Mesenchymal stem cell (in vitro differentiated cells and primary cell): ENCODE data around the gene RNF34.

Experiments
- DNase-seq: peaks from one replicate; pipeline ENCODE4 v3.0.0-alpha.2; 2013
- H2AFZ ChIP-seq: one replicate; pipeline ENCODE4 v1.6.1; 2013; ENCODE audit warnings: low read depth, mild to moderate bottlenecking, control low read depth, inconsistent platforms, low read length, moderate library complexity
- H2AK5ac ChIP-seq: 2 replicates; pipeline ENCODE4 v1.6.1; 2013; ENCODE audit warnings: low read length, moderate library complexity, mild to moderate bottlenecking, inconsistent platforms; ENCODE audit not compliant: severe bottlenecking
- H2BK120ac ChIP-seq: one replicate; pipeline ENCODE4 v1.6.1; 2013; ENCODE audit warnings: low read depth, mild to moderate bottlenecking, inconsistent platforms, low read length, moderate library complexity
- H2BK12ac ChIP-seq, 2 experiments: one replicate each; pipeline ENCODE4 v1.6.1; 2013; ENCODE audit warnings: inconsistent platforms in 2 of 2, low read length in 2 of 2, mild to moderate bottlenecking in 2 of 2, moderate library complexity in 2 of 2, control low read depth in 1 of 2
- H2BK15ac ChIP-seq: one replicate; pipeline ENCODE4 v1.6.1; 2013; ENCODE audit warnings: mild to moderate bottlenecking, low read depth, inconsistent platforms; ENCODE audit not compliant: poor library complexity, severe bottlenecking
- H2BK5ac ChIP-seq: 2 replicates; pipeline ENCODE4 v1.6.1; 2013; ENCODE audit warnings: low read depth, mild to moderate bottlenecking, low read length, control low read depth, inconsistent platforms; ENCODE audit not compliant: poor library complexity, severe bottlenecking
- H3K14ac ChIP-seq, 2 experiments: one replicate each; pipeline ENCODE4 v1.6.1; 2013; ENCODE audit warnings: inconsistent platforms in 2 of 2, low read length in 2 of 2, control low read depth in 1 of 2, mild to moderate bottlenecking in 1 of 2, moderate library complexity in 1 of 2
- H3K18ac ChIP-seq, 2 experiments: one replicate each; pipeline ENCODE4 v1.6.1; 2013; ENCODE audit warnings: inconsistent platforms in 2 of 2, low read length in 2 of 2, control low read depth in 1 of 2, low read depth in 1 of 2, mild to moderate bottlenecking in 1 of 2
- H3K23ac ChIP-seq, 2 experiments: one replicate each; pipeline ENCODE4 v1.6.1; 2013; ENCODE audit warnings: inconsistent platforms in 2 of 2, low read length in 2 of 2, mild to moderate bottlenecking in 2 of 2, moderate library complexity in 2 of 2, control low read depth in 1 of 2
- H3K27ac ChIP-seq: 2 replicates; pipeline ENCODE4 v1.5.1; 2013; ENCODE audit warnings: mild to moderate bottlenecking, moderate library complexity, low read length, control low read depth, inconsistent platforms; ENCODE audit not compliant: poor library complexity, severe bottlenecking
- H3K27me3 ChIP-seq, 2 experiments: 2 replicates each; pipeline versions ENCODE4 v1.6.1 to v1.7.0; 2013; ENCODE audit warnings: low read length in 2 of 2, mild to moderate bottlenecking in 2 of 2, moderate library complexity in 2 of 2, control low read depth in 1 of 2, inconsistent platforms in 1 of 2; ENCODE audit not compliant: control insufficient read depth in 1 of 2, insufficient read depth in 1 of 2
- H3K36me3 ChIP-seq, 2 experiments: 2 replicates each; pipeline versions ENCODE4 v1.6.1 to v1.7.0; 2013; ENCODE audit warnings: low read length in 2 of 2, control low read depth in 1 of 2, inconsistent platforms in 1 of 2, low read depth in 1 of 2, mild to moderate bottlenecking in 1 of 2; ENCODE audit not compliant: insufficient read depth in 2 of 2, control insufficient read depth in 1 of 2
- H3K4ac ChIP-seq, 2 experiments: one replicate each; pipeline ENCODE4 v1.6.1; 2013; ENCODE audit warnings: inconsistent platforms in 2 of 2, low read length in 2 of 2, mild to moderate bottlenecking in 2 of 2, moderate library complexity in 2 of 2, control low read depth in 1 of 2, low read depth in 1 of 2
- H3K4me1 ChIP-seq: 2 replicates; pipeline ENCODE4 v1.6.1; 2013; ENCODE audit warnings: low read depth, low read length, control low read depth; ENCODE audit not compliant: control insufficient read depth, insufficient read depth
- H3K4me2 ChIP-seq: 2 replicates; pipeline ENCODE4 v1.6.1; 2013; ENCODE audit warnings: low read length, mild to moderate bottlenecking, inconsistent platforms; ENCODE audit not compliant: poor library complexity, severe bottlenecking
- H3K4me3 ChIP-seq, 2 experiments: 2 replicates each; pipeline versions ENCODE4 v1.5.1 to v1.7.0; 2013; ENCODE audit warnings: low read length in 2 of 2, mild to moderate bottlenecking in 2 of 2, control low read depth in 1 of 2, low read depth in 1 of 2; ENCODE audit not compliant: insufficient read depth in 1 of 2
- H3K79me1 ChIP-seq: replicated peaks from 2 replicates; pipeline ENCODE4 v1.6.1; 2013; ENCODE audit warnings: mild to moderate bottlenecking, control low read depth, low read length, inconsistent platforms; ENCODE audit not compliant: poor library complexity, severe bottlenecking
- H3K9ac ChIP-seq: 2 replicates; pipeline ENCODE4 v1.7.0; 2013; ENCODE audit warnings: mild to moderate bottlenecking, low read length, moderate library complexity
- H3K9me3 ChIP-seq: 2 replicates; pipeline ENCODE4 v1.7.0; 2013; ENCODE audit warnings: mild to moderate bottlenecking, low read length; ENCODE audit not compliant: control insufficient read depth
- H4K8ac ChIP-seq: one replicate; pipeline ENCODE4 v1.6.1; 2013; ENCODE audit warnings: inconsistent platforms, mild to moderate bottlenecking, low read length, moderate library complexity
- H4K91ac ChIP-seq: one replicate; pipeline ENCODE4 v1.6.1; 2013; ENCODE audit warnings: mild to moderate bottlenecking, low read length, inconsistent platforms
- WGBS: methylation state at CpG from one replicate; pipeline ENCODE4 v1.1.7; 2013; ENCODE audit warnings: mixed read lengths; 5-methylcytosine and 5-hydroxymethylcytosine counted together

Gene RNF34

GRCh38 chr12:121388421-121388981 is 11.4 kb upstream of the RNF34 start:
- DNase-seq, result peak; percentile 85
- WGBS, result 38% methylated on average over 5 of the region's 5 CpGs
- Histone ChIP-seq H4K8ac (peak overlapping the region; percentile 73), H2BK120ac (peak overlapping the region; percentile 21), H2BK5ac (no peak overlapping the region), H2AK5ac (no peak overlapping the region), H3K14ac (peak overlapping the region in 1 of 2 experiments; percentile 61), H3K79me1 (no peaks in the 10 kb centered on the region), H3K9me3 (no peaks in the 10 kb centered on the region), H3K4ac (no peak overlapping the region), H3K4me1 (peaks cover 4% of the 10 kb centered on the region), H3K4me2 (no peak overlapping the region), H2BK15ac (no peak overlapping the region), H3K27ac (no peak overlapping the region), H3K23ac (no peak overlapping the region), H3K18ac (peak overlapping the region in 1 of 2 experiments; percentile 10), H3K36me3 (no peaks in the 10 kb centered on the region), H3K27me3 (no peaks in the 10 kb centered on the region), H2AFZ (peak overlapping the region; percentile 66), H3K9ac (no peak overlapping the region), H3K4me3 (no peak overlapping the region), H4K91ac (peak overlapping the region; percentile 54), H2BK12ac (peak overlapping the region; percentile 0 to 59)

GRCh38 chr12:121390856-121391255 is 9.1 kb upstream of the RNF34 start:
- Histone ChIP-seq H3K27ac (no peak overlapping the region), H2AK5ac (no peak overlapping the region), H4K8ac (no peak overlapping the region), H2BK15ac (no peak overlapping the region), H2BK5ac (no peak overlapping the region), H4K91ac (no peak overlapping the region), H3K36me3 (no peaks in the 10 kb centered on the region), H3K4me1 (peaks cover 4% of the 10 kb centered on the region), H3K9me3 (no peaks in the 10 kb centered on the region), H3K9ac (no peak overlapping the region), H2BK120ac (no peak overlapping the region), H3K4me2 (no peak overlapping the region), H3K27me3 (no peaks in the 10 kb centered on the region), H3K14ac (no peak overlapping the region), H3K18ac (no peak overlapping the region), H3K4ac (no peak overlapping the region), H2AFZ (no peak overlapping the region), H3K23ac (no peak overlapping the region), H3K79me1 (no peaks in the 10 kb centered on the region), H2BK12ac (no peak overlapping the region), H3K4me3 (no peak overlapping the region)
- WGBS, result 100% methylated on average over 2 of the region's 2 CpGs
- no peak for DNase-seq

DNA sequence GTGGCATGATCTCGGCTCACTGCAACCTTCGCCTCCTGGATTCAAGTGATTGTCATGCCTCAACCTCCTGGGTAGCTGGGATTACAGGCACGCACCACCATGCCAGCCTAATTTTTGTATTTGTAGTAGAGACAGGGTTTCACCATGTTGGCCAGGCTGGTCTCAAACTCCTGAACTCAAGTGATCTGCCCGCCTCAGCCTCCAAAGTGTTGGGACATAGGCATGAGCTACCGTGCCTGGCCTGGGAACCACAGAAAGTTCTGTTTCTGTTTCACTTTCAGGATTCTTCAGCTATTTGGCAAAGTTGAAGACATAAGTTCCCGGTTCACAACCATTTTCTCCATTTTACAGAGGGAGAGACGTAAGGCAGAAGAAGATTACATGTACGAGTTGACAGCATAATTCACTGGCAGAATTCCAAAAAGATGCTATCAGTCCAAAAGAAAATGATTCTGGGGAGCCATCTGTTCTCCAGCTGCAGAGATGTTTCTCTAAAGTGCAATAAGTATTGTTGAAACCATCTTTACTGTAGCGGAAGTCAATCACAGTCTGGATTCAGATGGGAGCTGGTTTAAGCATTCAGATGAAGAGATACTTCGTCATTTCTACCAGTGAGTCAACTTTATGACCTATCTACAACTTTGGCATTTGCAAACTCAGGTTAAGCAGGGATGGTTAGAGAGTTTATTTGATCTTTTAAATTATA is 8.1 kb upstream of the RNF34 start:
- peaks cover 4% of the 10 kb centered on the region for H3K4me1 ChIP-seq
- no peak overlapping the region for H3K4me2 ChIP-seq
- H3K27me3 ChIP-seq, result no peaks in the 10 kb centered on the region
- 72% methylated on average over 9 of the region's 10 CpGs for WGBS
- H3K9ac ChIP-seq, result peak overlapping the region; percentile 68
- no peak overlapping the region for H2BK12ac ChIP-seq
- no peak overlapping the region for H3K27ac ChIP-seq
- H3K79me1 ChIP-seq, result no peaks in the 10 kb centered on the region
- DNase-seq, result peak; percentile 72
- no peak overlapping the region for H2BK5ac ChIP-seq
- no peak overlapping the region for H2AK5ac ChIP-seq
- no peak overlapping the region for H3K18ac ChIP-seq
- H3K9me3 ChIP-seq, result no peaks in the 10 kb centered on the region
- H3K36me3 ChIP-seq, result no peaks in the 10 kb centered on the region
- no peak overlapping the region for H2BK120ac ChIP-seq
- no peak overlapping the region for H2BK15ac ChIP-seq
- H3K4me3 ChIP-seq, result peak overlapping the region in 1 of 2 experiments; percentile 68
- H4K91ac ChIP-seq, result no peak overlapping the region
- H3K23ac ChIP-seq, result no peak overlapping the region
- H3K4ac ChIP-seq, result no peak overlapping the region
- H3K14ac ChIP-seq, result no peak overlapping the region
- H4K8ac ChIP-seq, result no peak overlapping the region
- no peak overlapping the region for H2AFZ ChIP-seq

DNA sequence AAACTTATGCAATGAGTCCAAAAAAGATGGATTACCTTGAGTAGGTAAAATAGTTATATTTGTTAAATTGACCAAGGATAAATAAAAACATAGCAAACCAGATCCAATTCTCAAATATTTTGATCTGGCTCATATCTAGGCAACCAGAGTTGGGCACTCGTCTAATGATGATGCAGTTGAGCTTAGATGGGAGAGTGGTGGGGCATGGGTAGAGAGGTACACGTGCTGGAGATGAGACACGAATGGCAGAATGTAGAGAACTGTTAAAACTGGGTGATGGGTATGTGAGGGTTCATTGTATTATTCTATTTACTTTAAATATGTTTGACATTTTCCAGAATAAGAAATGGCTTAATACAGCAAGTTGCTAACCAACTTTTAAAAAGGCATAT is 7.6 kb upstream of the RNF34 start:
- no peak overlapping the region for H2BK12ac ChIP-seq
- no peak overlapping the region for H2AFZ ChIP-seq
- peaks cover 4% of the 10 kb centered on the region for H3K4me1 ChIP-seq
- H2BK120ac ChIP-seq, result no peak overlapping the region
- no peak overlapping the region for H3K4ac ChIP-seq
- no peak for DNase-seq
- peak overlapping the region in 1 of 2 experiments; percentile 68 for H3K4me3 ChIP-seq
- no peak overlapping the region for H4K91ac ChIP-seq
- H3K79me1 ChIP-seq, result no peaks in the 10 kb centered on the region
- no peaks in the 10 kb centered on the region for H3K36me3 ChIP-seq
- H3K9me3 ChIP-seq, result no peaks in the 10 kb centered on the region
- no peak overlapping the region for H3K4me2 ChIP-seq
- no peak overlapping the region for H4K8ac ChIP-seq
- no peak overlapping the region for H3K18ac ChIP-seq
- no peak overlapping the region for H2BK5ac ChIP-seq
- H3K23ac ChIP-seq, result no peak overlapping the region
- no peaks in the 10 kb centered on the region for H3K27me3 ChIP-seq
- H2BK15ac ChIP-seq, result no peak overlapping the region
- H3K14ac ChIP-seq, result no peak overlapping the region
- H2AK5ac ChIP-seq, result no peak overlapping the region
- peak overlapping the region; percentile 68 for H3K9ac ChIP-seq
- no peak overlapping the region for H3K27ac ChIP-seq
- 100% methylated on average over 2 of the region's 3 CpGs for WGBS
